ENCODE results near the gene GSTCD.

Gene GSTCD

DNA sequence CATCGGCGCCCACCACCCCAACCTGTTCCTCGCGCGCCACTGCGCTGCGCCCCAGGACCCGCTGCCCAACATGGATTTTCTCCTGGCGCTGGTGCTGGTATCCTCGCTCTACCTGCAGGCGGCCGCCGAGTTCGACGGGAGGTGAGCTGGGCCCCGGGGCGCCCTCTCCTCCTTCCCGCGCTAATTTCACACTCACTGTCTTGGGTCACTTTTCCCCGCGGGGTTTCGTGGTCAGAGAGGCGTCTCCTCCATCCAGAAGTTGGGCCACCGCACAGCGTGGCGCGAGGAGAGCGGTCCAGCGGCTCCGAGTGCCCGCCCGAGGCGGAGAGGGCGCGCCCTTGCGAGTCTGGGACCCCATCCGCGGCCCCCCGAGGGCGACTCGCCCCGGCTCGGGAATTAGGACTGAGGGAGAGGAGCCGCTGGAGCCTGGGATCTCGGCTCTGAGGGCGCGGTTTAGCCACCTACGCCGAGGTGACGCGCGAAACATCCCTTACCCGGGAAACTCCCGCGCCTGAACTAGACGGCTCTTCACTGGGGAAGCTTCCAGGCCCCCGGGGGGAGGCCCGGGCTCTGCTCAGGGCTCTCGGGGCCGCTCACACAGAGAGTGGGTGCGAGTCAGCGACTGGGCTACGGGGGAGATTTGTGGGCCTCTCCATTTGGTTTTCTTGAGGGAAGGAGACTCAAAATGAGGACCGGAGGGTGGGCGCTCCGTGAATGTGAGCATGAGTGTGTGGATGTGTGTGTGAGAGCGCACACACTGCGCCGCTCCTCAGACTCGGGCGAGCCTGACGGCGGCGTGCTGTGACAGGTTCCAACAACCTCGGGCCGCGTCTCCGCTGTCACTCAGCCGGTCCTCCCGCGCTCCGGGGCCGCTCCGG is 187.2 kb downstream of the GSTCD start:
- DNase-seq, result no peak

DNA sequence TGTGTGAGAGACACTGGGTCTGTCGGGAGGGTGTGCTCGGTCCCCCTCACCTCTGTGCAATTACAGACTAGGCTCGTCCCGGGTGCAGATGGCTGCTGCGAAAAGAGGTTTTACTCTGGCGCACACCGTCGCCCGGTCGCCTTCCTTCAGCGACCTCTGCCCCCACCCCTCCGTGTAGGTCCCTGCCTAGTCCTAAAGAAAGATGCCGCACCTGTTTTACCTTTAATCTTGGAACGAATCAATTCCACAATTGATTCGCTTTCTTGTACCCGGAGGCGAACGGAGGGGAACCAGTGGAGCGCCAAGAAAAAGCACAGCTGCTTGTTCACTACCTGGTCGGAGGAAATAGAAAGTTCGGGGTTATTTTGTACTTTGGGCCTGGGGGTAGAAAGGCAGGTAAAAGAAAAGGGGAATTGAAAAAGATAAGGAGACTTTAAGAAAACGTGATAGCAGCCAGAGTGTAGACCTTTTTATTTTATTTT is 187.9 kb downstream of the GSTCD start:
- no peak for DNase-seq
